ENCODE data around the gene IL22RA2.
"Not testable (repeated sequence)": the region's sequence is repeated elsewhere in the genome, so short reads cannot be mapped to it uniquely, and the experiment has no call there.

IL22RA2 gene, protein sequence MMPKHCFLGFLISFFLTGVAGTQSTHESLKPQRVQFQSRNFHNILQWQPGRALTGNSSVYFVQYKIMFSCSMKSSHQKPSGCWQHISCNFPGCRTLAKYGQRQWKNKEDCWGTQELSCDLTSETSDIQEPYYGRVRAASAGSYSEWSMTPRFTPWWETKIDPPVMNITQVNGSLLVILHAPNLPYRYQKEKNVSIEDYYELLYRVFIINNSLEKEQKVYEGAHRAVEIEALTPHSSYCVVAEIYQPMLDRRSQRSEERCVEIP

DNA sequence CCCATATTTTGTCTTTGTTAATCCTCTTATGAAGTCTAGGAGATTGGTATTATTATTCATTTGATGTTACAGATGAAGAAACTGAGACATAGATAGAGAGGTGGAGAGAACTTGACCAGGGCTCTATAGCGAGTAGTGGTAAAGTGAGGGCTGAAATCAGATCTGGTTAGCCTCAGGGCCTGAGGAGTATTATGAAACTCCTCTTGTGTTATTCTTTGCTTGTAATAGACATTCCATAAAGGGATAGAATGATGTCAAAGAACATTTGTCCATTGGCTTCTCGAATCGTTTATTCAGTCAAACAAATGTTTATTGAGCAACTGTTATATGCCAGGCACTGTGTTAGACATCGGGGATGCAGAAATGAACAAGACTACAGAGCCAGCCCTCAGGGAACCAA lies at the start of gene IL22RA2:
Gene IL22RA2, minus strand, starts transcription at position 144 of the 400 bp plus-strand sequence. CDS start 11,895 bp downstream, outside the sequence.
- H3K4me3 ChIP-seq (ENCODE audit: low read depth, low read length): no peak within 1 kb of the TSS

DNA sequence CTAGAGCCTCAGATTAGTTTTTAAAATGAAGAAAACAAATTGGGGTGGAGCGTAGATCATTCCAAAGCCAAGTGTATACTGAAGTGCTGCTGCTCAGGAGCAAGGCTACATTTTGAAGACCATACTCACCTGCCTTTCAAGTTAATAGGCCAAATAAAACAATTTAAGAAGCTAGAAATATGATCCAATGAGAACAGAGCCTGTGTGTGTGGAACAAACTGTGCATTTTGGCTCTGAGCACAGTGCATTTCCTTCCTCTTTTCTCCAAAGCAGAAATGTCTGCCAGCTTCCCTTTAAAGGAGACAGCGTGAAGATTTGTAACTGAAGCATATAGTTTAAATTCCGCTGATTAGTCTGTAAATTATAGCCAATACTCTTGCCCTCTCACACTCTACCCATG lies 48.9 kb upstream of the IL22RA2 start:
- H3K4me3 ChIP-seq (ENCODE audit: low read depth, low read length): no peak overlapping the region

DNA sequence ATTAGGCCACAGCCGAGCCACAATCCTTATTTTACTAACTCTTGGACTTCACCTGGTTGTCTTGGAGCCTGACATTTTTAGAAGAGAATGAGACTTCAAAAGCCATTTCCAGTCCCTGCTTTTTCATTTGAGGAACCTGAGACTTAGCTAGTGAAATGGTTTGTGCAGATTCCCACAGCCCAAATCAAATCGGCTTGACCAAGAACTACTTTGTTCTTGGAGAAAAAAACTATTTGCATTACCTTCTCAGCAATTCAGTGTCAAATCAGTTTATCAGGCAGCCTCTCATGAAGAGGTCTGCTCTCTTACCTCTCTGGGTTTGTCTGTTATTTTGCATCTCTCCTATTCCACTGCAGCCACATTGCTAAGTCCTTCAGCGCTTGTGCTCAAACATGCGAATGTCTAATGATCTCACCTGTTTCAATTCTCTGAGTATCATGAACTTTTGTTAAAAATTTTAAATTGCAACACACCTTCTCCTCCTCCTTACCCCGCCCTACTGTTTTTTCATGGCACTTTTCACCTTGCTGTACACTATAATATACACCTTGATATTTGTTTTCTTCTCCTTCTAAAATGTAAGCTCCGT lies 46.3 kb upstream of the IL22RA2 start:
- peak overlapping the region; percentile 95 for H3K4me3 ChIP-seq (ENCODE audit: low read depth, low read length)

DNA sequence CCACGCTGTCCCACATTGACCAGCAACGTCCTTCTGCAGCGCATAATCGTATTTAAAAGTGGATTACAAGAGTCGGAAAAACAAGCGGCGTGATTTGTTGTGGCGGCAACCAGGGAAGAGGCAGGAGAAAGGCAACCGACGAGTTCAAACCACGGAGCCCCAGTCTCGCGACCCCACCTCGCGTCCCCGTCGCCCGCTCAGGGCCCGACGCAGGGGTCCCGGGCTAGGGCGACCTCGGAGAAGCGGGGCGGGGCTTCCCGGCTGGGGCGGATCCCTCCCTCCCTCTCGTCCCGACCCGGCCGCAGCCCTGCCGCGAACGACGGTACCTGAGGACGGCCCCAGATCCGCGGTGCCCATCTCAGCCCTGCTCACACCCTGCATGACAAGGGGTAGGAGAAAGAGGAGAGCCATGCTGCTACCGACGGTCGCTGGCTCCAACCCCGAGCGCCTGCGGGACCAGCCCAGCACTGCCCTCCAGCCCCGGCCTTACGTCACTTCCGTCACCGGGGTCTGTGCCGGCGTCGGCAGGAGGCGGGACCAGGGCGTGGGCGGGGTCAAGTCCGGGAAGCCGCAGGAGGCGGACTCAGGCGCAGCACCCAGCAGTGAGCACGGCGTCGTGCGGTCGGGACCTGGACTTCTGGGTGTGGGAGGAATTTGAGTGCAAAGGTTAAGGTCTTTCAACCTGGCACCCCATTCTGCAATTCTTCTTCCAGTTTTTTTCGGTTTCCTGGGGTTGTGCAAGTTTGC lies 45.6 kb upstream of the IL22RA2 start, which contains the start of gene IFNGR1:
Gene IFNGR1, minus strand, starts transcription at position 469 of the 747 bp plus-strand sequence. Its CDS starts 58 bp downstream, at position 411.
- H3K4me3 ChIP-seq (ENCODE audit: low read depth, low read length): peak within 1 kb of the TSS; percentile 95

DNA sequence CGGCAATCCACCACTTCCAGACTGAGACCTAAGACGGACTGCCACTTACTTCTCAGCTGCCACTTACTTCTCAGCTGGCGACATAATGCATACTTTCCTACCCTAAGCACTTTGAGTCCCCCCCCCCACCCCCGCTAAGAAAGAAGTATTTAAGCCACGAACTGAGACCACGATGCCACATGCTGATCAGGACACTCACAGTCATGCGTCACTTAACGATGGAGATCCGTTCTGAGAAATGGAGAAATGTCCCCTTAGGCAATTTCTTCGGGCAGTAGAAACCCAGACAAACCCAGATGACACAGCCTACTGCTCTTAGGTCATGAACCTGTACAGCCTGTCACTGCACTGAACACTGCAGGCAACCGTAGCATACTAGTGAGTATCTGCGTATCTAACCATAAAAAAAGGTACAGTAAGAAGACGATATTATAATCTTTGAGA lies 45.1 kb upstream of the IL22RA2 start:
- H3K4me3 ChIP-seq (ENCODE audit: low read depth, low read length): peak overlapping the region; percentile 95

DNA sequence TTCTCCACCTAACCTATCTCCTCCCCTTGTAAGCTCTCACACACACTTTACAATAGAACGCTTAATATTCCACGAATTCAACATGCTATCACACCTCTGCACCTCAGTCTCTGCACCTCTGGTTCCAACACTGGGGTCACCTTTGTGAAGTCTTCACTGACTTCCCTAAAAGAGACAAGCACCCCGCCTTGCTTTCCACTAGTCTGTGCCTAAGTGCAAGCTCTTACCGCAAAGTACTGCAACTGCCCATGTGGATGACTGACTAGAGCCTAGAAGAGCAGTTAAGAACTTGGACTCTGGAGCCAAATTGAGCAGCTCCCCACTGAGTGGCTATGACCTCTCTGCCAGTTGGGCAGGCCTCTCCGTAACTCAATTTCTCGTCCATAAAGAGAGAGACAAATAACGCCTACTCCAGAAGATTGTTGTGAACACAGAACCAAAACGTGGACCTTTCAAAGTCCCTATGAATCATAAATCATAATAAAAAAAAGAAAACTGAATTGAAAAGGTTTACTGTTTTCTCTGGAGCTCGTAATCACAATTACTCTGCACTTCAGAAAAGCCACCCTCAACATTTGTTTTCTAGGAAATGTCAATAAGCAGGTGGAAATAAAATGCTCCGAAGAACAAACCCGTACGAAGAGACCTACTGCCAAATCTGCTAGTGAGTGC lies 44.5 kb upstream of the IL22RA2 start:
- peak overlapping the region; percentile 95 for H3K4me3 ChIP-seq (ENCODE audit: low read depth, low read length)

DNA sequence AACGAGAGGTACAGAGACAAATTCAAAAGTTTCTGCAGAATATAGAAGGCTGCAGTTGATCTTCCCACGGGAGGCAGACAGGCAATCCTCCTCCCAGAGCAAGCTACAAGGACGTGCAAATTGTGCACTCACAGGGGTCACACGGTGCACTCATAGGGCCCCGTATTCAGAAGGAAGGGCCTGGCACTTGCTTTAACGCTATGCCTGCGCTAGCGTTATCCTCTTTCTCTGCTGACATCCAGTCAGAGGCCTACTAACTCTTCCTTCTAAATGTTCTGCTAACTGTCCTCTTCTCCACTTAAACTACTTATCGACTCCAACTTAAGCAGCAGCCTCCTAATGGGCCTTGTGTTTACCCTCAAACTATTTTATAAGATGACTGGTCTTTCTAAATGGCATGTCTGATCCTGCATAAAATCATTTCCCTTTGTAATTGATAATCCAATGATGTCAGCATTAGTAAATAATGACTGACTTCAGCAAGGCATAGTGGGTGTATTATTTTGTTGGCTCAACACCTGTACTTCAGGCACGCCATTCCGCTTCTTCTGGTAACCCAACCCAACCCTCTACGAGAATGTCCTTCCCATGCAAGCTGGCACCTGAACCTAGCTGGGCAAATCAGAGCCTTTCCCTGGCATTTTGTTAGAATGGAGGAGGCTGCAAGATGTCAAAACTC lies 43.6 kb upstream of the IL22RA2 start:
- no peak overlapping the region for H3K4me3 ChIP-seq (ENCODE audit: low read depth, low read length)

DNA sequence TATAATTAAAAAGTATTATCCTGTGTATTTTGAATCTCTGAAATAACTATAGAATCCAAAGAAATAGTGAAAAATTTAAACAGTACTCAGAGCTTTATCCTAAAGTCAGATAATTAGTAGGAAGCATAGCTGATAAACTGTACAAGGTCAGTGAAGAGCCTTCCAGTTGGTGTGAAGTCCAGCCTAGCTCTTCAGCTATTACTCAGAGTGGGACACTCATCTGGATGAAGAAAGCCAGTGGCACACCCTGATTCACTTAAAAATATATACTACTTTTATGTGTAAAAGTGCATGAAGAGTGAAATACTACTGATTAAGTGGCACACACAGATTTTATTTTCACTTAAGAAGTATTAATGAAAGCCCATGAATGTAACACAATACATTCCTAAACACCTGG lies 42.7 kb upstream of the IL22RA2 start:
- no peak overlapping the region for H3K4me3 ChIP-seq (ENCODE audit: low read depth, low read length)

DNA sequence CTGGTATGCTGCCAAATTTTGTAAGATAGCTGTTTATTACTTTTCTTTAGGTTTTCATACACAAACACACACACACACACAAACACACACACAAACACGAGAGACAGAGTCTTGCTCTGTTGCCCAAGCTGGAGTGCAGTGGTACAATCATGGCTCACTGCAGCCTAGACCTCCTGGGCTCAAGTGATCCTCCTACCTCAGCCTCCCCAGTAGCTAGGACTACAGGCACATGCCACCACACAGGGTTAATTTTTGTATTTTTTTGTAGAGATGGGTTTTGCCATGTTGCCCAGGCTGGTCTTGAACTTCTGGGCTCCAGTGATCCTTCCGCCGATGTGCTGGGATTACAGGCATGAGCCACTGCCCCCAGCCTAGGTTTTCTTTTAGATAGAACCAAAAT lies 42.2 kb upstream of the IL22RA2 start:
- not testable (repeated sequence) for H3K4me3 ChIP-seq (ENCODE audit: low read depth, low read length)

DNA sequence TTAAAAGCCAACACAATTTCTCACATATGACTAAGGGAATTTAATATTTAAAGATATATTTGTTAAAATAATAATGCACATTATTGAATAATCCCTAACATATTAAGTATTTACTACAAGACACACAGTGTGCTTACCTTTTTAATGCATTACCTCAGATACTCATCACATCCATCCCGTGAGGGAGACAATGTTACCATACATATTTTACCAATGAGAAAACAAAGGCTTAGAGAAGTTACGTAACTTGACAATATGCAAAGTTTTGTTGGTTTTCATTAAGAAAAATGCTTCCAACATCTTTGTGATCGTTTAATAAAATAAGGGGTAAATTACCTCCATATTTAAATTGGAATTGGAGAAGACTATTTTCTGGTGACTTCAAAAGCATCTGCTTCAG lies 41.5 kb upstream of the IL22RA2 start:
- H3K4me3 ChIP-seq (ENCODE audit: low read depth, low read length): no peak overlapping the region

DNA sequence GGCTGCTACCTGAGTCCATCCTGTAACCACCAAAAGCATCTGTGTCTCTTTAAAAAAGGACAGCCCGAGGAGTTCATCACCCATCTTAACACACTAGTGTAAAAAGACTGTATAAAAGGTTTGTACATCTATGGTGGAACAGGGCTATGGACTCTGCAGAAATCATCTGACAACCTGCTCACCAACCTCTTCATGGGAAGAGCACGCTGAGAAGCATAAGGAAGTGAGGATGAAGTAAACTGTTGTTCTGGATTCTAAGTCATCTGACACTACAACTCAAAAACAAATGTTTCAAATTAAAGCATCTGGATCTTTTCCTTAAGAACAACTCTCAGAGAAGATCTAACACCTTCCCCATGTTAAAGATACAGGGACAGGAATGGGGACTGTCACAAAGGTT lies 40.4 kb upstream of the IL22RA2 start:
- no peak overlapping the region for H3K4me3 ChIP-seq (ENCODE audit: low read depth, low read length)

DNA sequence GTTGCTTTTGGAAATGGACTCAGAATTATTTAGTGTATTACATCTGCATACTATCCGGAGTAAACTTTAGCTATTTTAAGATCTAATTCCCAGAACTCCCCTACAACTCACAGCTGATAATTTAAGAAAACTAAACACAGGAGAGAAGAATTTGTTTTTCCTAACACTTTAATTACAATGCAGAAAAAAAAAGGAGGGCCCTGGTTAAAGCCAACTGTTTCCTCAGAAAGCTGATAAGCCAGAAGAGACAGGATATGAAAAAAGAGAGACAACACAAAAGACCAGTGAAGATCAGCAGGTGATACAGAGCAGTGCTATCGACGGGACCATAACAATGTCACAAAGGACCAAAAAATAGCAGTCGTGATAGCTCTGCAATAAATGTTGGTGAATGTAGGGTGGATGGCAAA lies 39.9 kb upstream of the IL22RA2 start:
- H3K4me3 ChIP-seq (ENCODE audit: low read depth, low read length): no peak overlapping the region

DNA sequence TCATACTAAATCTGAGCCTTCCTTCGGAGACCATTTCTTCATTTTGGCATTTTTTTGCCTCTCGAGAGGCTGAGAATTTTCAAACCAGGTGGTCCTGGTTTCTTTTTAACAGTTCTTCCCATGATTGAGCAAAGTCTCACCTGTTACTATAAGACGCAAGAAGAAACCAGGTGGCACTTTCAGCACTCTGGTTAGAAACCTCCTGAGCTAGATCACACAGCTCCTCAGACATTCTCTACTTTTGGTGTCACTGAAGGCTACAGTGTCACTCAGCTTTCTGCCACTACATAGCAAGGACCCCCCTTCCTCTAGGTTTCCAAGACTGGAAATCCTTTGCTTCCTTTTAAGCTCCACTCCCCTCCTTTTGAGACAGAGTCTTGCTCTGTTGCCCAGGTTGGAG lies 38.5 kb upstream of the IL22RA2 start:
- no peak overlapping the region for H3K4me3 ChIP-seq (ENCODE audit: low read depth, low read length)

DNA sequence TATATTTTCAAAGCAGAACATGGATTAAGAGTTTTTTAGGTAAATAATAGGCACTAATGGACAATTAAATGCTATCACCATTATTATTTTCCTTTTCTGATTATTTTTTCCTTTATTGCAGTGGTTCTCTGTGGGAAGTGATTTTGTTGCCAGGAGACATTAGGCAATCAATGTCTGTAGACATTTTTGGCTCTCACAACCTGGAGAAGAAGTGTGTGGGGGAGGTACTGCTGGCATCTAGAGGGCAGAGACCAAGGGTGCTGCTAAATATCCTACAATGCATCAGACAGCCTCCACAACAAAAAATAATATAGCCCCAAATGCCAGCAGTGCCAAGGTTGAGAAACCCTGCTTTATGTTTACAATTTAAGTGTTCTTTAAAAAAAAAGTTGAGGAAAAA lies 37.5 kb upstream of the IL22RA2 start:
- H3K4me3 ChIP-seq (ENCODE audit: low read depth, low read length): no peak overlapping the region

DNA sequence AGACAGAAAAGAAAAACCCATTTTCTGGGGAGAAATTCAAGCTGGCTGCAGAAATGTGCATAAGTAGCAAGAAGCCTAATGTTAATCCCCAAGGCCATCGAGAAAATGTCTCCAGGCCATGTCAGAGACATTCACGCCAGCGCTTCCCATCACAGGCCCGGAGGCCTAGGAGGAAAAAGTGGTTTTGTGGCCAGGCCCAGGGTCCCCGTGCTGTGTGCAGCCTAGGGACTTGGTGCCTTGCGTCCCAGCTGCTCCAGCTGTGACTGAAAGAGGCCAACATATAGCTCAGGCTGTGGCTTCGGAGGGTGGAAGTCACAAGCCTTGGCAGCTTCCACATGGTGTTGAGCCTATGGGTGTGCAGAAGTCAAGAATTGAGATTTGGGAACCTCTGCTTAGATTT lies 34.8 kb upstream of the IL22RA2 start:
- no peak overlapping the region for H3K4me3 ChIP-seq (ENCODE audit: low read depth, low read length)

DNA sequence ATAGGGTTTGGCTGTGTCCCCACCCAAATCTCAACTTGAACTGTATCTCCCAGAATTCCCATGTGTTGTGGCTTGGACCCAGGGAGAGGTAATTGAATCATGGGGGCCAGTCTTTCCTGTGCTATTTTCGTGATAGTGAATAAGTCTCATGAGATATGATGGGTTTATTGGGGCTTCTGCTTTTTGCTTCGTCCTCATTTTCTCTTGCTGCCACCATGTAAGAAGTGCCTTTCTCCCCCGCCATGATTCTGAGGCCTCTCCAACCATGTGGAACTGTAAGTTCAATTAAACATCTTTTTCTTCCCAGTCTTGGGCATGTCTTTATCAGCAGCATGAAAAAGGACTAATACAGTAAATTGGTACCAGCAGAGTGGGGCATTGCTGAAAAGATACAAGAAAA lies 34.0 kb upstream of the IL22RA2 start:
- H3K4me3 ChIP-seq (ENCODE audit: low read depth, low read length): not testable (repeated sequence)

DNA sequence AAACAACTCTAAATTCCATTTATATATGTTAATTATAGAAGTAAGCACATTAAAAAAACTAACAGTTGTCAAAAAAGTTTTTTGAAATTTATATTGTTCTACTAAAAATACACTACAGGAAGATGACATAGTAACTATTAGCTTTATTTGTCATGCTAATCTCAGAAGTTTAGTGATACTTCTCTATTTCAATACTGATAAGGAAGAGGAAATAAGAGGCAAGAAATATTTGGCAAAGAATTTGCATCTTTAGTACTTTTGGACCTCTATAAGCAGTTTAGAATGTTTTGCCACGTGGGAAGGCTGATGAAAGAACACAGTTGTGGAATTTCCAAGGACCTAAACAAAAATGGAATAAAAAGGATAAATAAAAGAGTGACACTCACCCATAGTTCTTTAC lies 33.1 kb upstream of the IL22RA2 start:
- no peak overlapping the region for H3K4me3 ChIP-seq (ENCODE audit: low read depth, low read length)

DNA sequence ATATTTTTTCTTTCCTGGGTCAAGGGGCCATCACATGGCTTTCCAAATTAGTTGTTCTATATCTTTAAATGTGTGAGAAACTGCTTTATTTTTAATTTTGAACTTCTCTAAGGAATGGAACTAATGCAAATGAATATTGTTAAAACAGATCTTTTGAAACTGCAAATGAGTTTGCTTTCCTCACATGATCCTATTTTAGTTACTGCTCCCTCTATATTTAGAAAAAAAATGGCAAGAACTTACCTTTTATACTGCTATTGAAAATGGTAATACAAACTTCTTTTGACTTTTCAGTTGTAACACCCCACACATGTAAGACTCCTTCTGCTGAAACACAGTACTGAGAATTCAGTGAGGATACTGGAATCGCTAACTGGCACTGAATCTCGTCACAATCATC lies 29.8 kb upstream of the IL22RA2 start:
- no peak overlapping the region for H3K4me3 ChIP-seq (ENCODE audit: low read depth, low read length)

DNA sequence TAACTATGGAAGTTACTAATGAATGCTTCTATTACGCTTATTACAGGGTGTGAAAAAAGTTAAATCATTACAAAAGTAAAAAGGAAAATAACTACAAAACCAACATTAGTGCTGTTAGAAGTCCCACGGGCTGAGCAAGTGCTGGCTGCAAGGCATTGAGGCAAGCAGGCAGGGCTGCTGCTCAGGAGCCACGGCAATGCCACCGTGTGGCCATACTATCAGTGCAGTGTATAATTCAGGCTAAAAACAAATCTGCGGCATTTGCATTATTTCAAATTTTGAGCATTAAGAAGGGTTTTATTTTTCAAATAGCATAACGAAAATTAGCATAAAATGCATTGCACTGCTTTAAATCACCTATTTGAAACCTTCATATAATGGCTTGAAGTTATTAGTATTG lies 28.6 kb upstream of the IL22RA2 start:
- no peak overlapping the region for H3K4me3 ChIP-seq (ENCODE audit: low read depth, low read length)

DNA sequence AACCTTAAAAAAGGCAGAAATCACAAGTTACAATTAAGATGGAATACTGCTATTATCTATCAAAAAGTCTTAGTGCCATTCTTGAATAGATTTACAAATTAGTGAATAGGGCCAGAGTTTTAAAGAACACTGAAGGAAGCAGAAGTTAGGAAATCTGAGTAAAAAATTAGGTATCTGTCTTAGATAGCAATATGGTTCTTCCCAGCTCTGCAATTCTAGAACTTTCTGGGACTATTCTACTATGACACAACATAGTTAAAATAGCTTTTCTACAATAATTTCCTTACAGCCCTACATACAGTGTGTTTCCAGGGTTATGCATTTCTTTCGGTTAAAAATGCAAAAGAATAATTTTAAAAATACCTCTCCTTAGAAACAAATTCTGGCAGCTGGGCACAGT lies 27.6 kb upstream of the IL22RA2 start:
- H3K4me3 ChIP-seq (ENCODE audit: low read depth, low read length): no peak overlapping the region

DNA sequence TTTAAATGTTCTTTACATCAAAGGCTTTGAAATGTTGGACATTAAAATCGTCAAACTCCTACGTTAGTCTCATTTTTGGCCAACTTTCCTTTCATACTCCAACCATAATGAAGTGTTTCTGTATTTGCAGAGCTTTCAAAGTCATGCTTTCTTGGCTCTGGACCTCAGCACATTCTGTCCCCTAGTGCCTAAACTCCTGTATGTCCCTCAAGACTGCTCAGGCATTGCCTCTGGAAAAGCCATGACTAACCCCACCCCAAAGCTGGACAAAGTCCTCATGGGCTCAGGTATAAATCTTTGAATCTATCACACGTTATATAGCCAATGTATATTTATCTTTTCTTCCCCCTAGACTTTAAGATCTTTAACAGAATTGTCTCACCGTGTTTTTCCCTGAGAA lies 26.8 kb upstream of the IL22RA2 start:
- no peak overlapping the region for H3K4me3 ChIP-seq (ENCODE audit: low read depth, low read length)
